Hematopoietic multipotent progenitor cell treated with erythropoietin and hydrocortisone succinate and interleukin-3 and kit ligand, for 6 days (in vitro differentiated cells): ENCODE measurements around the gene GUCA1C.

Experiments used
- DNase-seq: peaks from one replicate; pipeline ENCODE4 v3.0.0-alpha.2; 2015

GUCA1C gene

GRCh38 chr3:108907194-108907593, 46.5 kb downstream of the GUCA1C start:
- no peak for DNase-seq

- DNase-seq = no peak
Observed at GRCh38 chr3:108899530-108899929, 54.1 kb downstream of the GUCA1C start.

GRCh38 chr3:108897883-108898282, 55.8 kb downstream of the GUCA1C start:
- no peak for DNase-seq

GRCh38 chr3:108894981-108895380, 58.7 kb downstream of the GUCA1C start:
- DNase-seq = no peak

- no peak for DNase-seq
Observed at GRCh38 chr3:108891833-108892232, 61.8 kb downstream of the GUCA1C start.

- DNase-seq = no peak
Observed at GRCh38 chr3:108887777-108888176, 65.9 kb downstream of the GUCA1C start.

GRCh38 chr3:108887121-108887520, 66.6 kb downstream of the GUCA1C start:
- DNase-seq = no peak

GRCh38 chr3:108883373-108883772, 70.3 kb downstream of the GUCA1C start:
- no peak for DNase-seq

GRCh38 chr3:108882762-108883161, 70.9 kb downstream of the GUCA1C start:
- no peak for DNase-seq

- no peak for DNase-seq
Observed at GRCh38 chr3:108879915-108880314, 73.8 kb downstream of the GUCA1C start.

GRCh38 chr3:108877901-108878300, 75.8 kb downstream of the GUCA1C start:
- no peak for DNase-seq

GRCh38 chr3:108863799-108864135, 89.9 kb downstream of the GUCA1C start:
- no peak for DNase-seq

GRCh38 chr3:108862865-108863798, 90.5 kb downstream of the GUCA1C start:
- DNase-seq = no peak

- DNase-seq = no peak
Observed at GRCh38 chr3:108861401-108861800, 92.3 kb downstream of the GUCA1C start.
